ENCODE results near the gene SLC6A11.

GRCh38 chr3:10848261-10848660, 32.2 kb downstream of the SLC6A11 start:
- TF ChIP-seq CTCF (IDR thresholded peaks at IDR 0.05) (no peak), POLR2A (IDR thresholded peaks at IDR 0.05) (no peak)
